OCI-LY7 (cell line): ENCODE measurements around the gene FBLL1. TPM values are rescaled to one million over a fixed set of nuclear protein-coding genes. Genes with fewer than 3 reads are reported as not detected.

Source experiments
- BruUV-seq: library from RNA; stranded (reverse); fragments of 400-500 nt; replicated peaks from 2 replicates; lab custom pipeline; 2021; lab: Mats Ljungman, UMichigan
- CTCF ChIA-PET: fragments of 300-600 bp; sonication (Branson Sonifier 250); formaldehyde crosslinking; loops from one replicate; lab custom pipeline; 2022; ENCODE audit warnings: antibody characterized with exemption; ENCODE audit not compliant: unreplicated experiment; lab: Charles Lee
- POLR2A ChIA-PET: fragments of 300-600 bp; sonication (Branson Sonifier 250); formaldehyde crosslinking; loops from one replicate; lab custom pipeline; 2022; ENCODE audit warnings: antibody characterized with exemption; lab: Charles Lee
- DNase-seq: peaks from one replicate; pipeline ENCODE4 v3.0.0-alpha.2; 2015; ENCODE audit warnings: low spot score
- H2AFZ ChIP-seq: fragments of 200-600 bp; sonication (generic), shearing (Covaris generic); 2 replicates; pipeline ENCODE4 v1.6.1; 2014; ENCODE audit warnings: mild to moderate bottlenecking, antibody characterized with exemption, low read length, moderate library complexity
- H3K27ac ChIP-seq: fragments of 200-600 bp; sonication (generic); 2 replicates; pipeline ENCODE4 v1.5.1; 2014; ENCODE audit warnings: mixed run types, low read depth, mild to moderate bottlenecking, moderate library complexity, low read length, inconsistent platforms; ENCODE audit not compliant: poor library complexity, severe bottlenecking
- H3K36me3 ChIP-seq: fragments of 200-600 bp; sonication (generic); 2 replicates; pipeline ENCODE4 v1.6.1; 2014; ENCODE audit warnings: mild to moderate bottlenecking, antibody characterized with exemption, low read length, moderate library complexity, mixed read lengths; ENCODE audit not compliant: insufficient read depth
- H3K4me1 ChIP-seq: fragments of 200-600 bp; sonication (generic); 2 replicates; pipeline ENCODE4 v1.5.1; 2014; ENCODE audit warnings: mild to moderate bottlenecking, low read length; ENCODE audit not compliant: insufficient read depth, poor library complexity, severe bottlenecking
- H3K4me2 ChIP-seq: fragments of 200-600 bp; sonication (generic); 2 replicates; pipeline ENCODE4 v1.6.1; 2014; ENCODE audit warnings: mild to moderate bottlenecking, low read length
- H3K4me3 ChIP-seq: fragments of 200-600 bp; sonication (generic); 2 replicates; pipeline ENCODE4 v1.5.1; 2014; ENCODE audit warnings: mild to moderate bottlenecking, low read depth, low read length; ENCODE audit not compliant: poor library complexity, severe bottlenecking
- H3K79me2 ChIP-seq: fragments of 200-600 bp; sonication (generic); 2 replicates; pipeline ENCODE4 v1.6.1; 2016; ENCODE audit warnings: low read depth, mild to moderate bottlenecking, low read length, moderate library complexity, mixed read lengths; ENCODE audit not compliant: insufficient read depth
- H3K9me2 ChIP-seq: fragments of 200-600 bp; sonication (generic); 2 replicates; pipeline ENCODE4 v1.6.1; 2016; ENCODE audit warnings: mild to moderate bottlenecking, low read length, mixed read lengths; ENCODE audit not compliant: insufficient read depth
- H3K9me3 ChIP-seq: fragments of 200-600 bp; sonication (generic); 2 replicates; pipeline ENCODE4 v1.6.1; 2014; ENCODE audit warnings: mild to moderate bottlenecking, mixed run types, low read length, mixed read lengths
- H4K20me1 ChIP-seq: fragments of 200-600 bp; sonication (generic); 2 replicates; pipeline ENCODE4 v1.6.1; 2014; ENCODE audit warnings: mild to moderate bottlenecking, antibody characterized with exemption, low read length, moderate library complexity, mixed read lengths; ENCODE audit not compliant: insufficient read depth
- EZH2phosphoT487 ChIP-seq: fragments of 200-600 bp; sonication (generic); IDR thresholded peaks from 2 replicates; pipeline ENCODE4 v1.6.1; 2018; ENCODE audit warnings: low read depth, borderline replicate concordance, mild to moderate bottlenecking, mixed run types, antibody characterized with exemption, low read length, moderate library complexity, mixed read lengths
- intact Hi-C: fragments of 100-400 bp; cut with micrococcal nuclease; formaldehyde crosslinking; loops from one replicate; pipeline ENCODE4 v1.10.0; 2022; ENCODE audit not compliant: unreplicated experiment
- total RNA-seq, 2 experiments: library from RNA; depleted of rRNA in 1 of 2; stranded (reverse); fragments of >200 nt in 1 of 2; shearing (Covaris generic) in 1 of 2; gene quantifications; 2 replicates each; pipeline ENCODE4 v1.2.3, GENCODE V29; 2014 to 2022
- TF ChIP-seq, protein P1 (sequence below): fragments of 200-600 bp; sonication (generic); conservative IDR thresholded peaks from 2 replicates; pipeline ENCODE4 v1.5.1; 2014; ENCODE audit warnings: mild to moderate bottlenecking, antibody characterized with exemption, low read length, moderate library complexity, mixed read lengths

FBLL1 gene
- total RNA-seq, 2 experiments from 2014 or later = not detected

DNA sequence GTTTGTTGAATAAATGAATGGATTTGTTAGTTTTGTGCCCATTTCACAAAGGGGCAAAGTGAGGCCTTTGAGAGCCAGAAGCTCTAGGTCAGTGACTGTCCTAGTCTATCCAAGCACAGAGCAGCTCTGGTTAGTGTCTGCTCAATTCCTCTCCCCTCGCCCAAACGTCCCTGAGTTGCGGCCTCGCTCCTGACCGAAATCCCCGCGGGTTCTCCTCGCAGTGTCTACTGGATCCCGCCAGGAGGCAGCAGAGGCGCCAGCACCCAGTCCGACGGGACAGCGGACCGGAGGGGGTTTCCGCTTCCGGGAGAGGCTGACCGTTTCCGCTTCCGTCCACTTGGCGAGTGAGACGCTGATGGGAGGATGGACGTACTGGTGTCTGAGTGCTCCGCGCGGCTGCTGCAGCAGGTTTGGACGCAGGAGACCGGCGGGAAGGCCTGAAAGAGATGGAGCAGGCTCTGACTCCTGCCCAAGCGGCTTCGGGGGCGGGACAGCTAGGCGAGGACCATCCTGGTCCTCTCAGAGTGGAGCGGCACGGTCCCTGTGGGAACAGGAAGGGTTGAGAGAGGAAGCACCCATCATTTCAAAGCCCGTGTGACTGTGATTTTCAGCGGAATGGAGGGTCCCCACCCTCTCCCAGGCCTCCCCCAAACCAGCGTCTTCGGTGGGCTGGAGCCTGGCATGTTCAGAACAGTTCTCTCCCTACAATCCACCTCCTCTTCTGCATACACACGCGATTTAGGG is 42.8 kb upstream of the FBLL1 start, which contains the start of gene RARS1:
Gene RARS1 (plus strand): TSS at position 336 of the 744 bp plus-strand sequence. CDS start 28 bp downstream, at position 364.
- peaks cover 7% of the 10 kb centered on the region for H3K4me1 ChIP-seq
- H3K36me3 ChIP-seq = peaks cover 35% of the 10 kb centered on the region
- H2AFZ ChIP-seq = peak within 1 kb of the TSS; percentile 85
- ChIA-PET CTCF (no interaction called here), POLR2A (no interaction called here)
- H3K27ac ChIP-seq = peak within 1 kb of the TSS; percentile 48
- DNase-seq = peak; percentile 92
- no peaks in the 10 kb centered on the region for H3K9me3 ChIP-seq
- peak within 1 kb of the TSS; percentile 99 for H3K4me3 ChIP-seq
- intact Hi-C loops = loop anchor here (2.0 to 10.0 kb wide), 3 partner anchors 92 to 1098 kb away; partner anchors contain the start of genes PANK3 and SPDL1
- no peaks in the 10 kb centered on the region for H3K9me2 ChIP-seq
- TF ChIP-seq, protein P1, sequence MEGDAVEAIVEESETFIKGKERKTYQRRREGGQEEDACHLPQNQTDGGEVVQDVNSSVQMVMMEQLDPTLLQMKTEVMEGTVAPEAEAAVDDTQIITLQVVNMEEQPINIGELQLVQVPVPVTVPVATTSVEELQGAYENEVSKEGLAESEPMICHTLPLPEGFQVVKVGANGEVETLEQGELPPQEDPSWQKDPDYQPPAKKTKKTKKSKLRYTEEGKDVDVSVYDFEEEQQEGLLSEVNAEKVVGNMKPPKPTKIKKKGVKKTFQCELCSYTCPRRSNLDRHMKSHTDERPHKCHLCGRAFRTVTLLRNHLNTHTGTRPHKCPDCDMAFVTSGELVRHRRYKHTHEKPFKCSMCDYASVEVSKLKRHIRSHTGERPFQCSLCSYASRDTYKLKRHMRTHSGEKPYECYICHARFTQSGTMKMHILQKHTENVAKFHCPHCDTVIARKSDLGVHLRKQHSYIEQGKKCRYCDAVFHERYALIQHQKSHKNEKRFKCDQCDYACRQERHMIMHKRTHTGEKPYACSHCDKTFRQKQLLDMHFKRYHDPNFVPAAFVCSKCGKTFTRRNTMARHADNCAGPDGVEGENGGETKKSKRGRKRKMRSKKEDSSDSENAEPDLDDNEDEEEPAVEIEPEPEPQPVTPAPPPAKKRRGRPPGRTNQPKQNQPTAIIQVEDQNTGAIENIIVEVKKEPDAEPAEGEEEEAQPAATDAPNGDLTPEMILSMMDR = peak; percentile 88
- TF ChIP-seq EZH2phosphoT487 = no peak
- H4K20me1 ChIP-seq = no peaks in the 10 kb centered on the region; the same call in 1 of the 2 replicates
- peak within 1 kb of the TSS; percentile 73 for H3K4me2 ChIP-seq
- H3K79me2 ChIP-seq = peaks cover 20% of the 10 kb centered on the region; the same call in 1 of the 2 replicates
- TSS peak; percentile 70 for BruUV-seq

DNA sequence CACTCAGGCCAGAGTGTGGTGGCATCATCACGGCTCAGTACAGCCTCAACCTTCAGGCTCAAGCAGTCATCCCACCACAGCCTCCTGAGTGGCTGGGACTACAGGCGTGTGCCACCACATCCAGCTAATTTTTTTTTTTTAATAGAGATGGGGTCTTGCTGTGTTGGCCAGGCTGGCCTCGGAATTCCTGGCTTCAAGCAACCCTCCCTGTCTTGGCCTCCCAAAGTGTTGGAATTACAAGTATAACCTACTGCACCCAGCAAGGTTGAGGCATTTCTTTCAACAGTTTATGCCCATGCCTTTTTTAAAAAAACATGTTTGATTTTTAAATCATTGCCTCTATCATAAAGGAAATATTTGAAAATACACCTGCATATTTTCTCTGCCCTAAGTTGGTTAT is 40.0 kb upstream of the FBLL1 start:
- Histone ChIP-seq H3K4me3 (no peak overlapping the region), H3K9me3 (no peaks in the 10 kb centered on the region), H3K79me2 (peaks cover 20% of the 10 kb centered on the region; the same call in 1 of the 2 replicates), H3K27ac (no peak overlapping the region), H4K20me1 (no peaks in the 10 kb centered on the region; the same call in 1 of the 2 replicates), H3K4me2 (no peak overlapping the region), H2AFZ (no peak overlapping the region), H3K9me2 (no peaks in the 10 kb centered on the region), H3K4me1 (no peaks in the 10 kb centered on the region), H3K36me3 (peaks cover 63% of the 10 kb centered on the region)
- BruUV-seq = no TSS peak
- TF ChIP-seq, protein P1 = no peak
- TF ChIP-seq EZH2phosphoT487 = no peak
- DNase-seq = no peak
- intact Hi-C loops = loop anchor here (10.0 kb wide), 1 partner anchor 1096 kb away; the partner anchor contains the start of gene SPDL1
- ChIA-PET CTCF (no interaction called here), POLR2A (interaction anchor here (0.6 to 1.8 kb wide), 5 partner anchors 18 to 214 kb away, joined by 3 to 5 read pairs (median 3); no protein-coding TSS in a partner anchor)
